HG03280 (cell line): ENCODE data around the gene UQCC2.

Experiments
- ATAC-seq: cut with Tn5 transposase; IDR thresholded peaks from one replicate; pipeline ENCODE4 v1.9.1; 2021; ENCODE audit warnings: mild to moderate bottlenecking, moderate library complexity; ENCODE audit not compliant: unreplicated experiment

UQCC2 gene

DNA sequence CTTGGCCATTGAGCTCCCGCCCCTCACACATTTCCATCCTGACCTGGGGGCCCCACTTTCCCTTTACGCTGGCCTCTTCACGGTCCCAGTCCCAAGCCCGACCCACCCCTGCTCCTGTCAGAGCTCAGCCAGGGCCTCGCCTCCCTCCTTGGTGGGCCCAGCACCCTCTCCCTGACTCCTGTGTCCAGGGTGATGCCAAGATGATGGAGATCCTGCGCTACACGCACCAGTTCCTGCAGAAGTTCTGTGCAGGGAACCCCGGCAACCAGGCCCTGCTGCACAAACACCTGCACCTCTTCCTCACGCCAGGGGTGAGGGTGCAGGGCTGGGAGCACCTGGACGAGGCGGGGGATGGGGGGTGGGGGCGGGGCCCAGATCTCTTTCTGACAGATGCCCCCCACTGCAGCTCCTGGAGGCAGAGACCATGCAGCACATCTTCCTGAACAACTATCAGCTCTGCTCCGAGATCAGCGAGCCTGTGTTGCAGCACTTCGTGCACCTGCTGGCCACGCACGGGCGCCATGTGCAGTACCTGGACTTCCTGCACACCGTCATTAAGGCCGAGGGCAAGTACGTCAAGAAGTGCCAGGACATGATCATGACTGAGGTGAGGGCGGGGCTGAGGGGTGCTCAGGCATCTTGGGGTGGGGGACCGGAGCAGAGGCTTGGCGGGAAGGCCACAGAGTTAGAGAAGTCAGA, 33.1 kb downstream of the UQCC2 start:
- ATAC-seq = no peak

DNA sequence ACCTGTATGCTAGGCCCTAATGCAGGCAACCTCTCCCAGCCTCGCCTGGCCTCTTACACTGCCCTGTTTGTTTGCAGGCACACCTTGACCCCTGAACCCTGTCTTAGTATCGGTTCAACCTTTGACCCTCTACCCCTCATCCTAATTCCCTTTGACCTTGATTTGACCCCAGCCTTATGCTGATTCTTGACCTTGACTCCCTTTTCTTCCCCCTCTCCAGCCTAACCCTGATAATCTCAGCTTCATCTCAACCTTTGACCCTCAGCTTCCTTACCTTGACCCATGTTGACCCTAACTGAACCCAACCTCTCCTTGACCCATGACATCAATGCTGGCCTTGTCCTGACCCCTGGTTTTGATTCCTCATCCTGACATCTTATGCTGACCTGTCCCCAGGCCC, 33.8 kb downstream of the UQCC2 start:
- no peak for ATAC-seq

DNA sequence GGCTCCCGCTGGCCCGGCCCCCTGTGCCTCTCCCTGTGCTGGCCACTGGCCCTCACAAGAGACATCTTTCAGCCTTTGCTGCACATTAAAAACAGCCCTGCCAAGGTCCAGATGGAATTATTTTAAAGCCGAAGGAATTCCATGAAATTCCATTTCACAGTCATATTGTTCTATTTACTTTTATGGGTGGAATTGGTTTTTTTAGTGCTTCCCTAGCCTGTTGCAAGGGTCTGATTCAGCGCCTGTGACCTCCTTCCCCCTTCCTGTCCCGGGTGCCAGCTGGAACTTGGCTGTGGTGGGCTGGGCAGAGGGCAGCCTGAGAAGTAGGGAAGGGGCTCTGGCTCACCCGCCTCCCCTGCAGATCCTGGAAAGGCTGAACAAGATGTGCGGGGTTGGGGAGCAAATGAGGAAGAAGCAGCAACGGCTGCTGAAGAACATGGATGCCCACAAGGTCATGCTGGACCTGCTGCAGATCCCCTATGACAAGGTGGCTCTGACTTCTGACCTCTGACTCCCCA, 34.3 kb downstream of the UQCC2 start:
- ATAC-seq = no peak

DNA sequence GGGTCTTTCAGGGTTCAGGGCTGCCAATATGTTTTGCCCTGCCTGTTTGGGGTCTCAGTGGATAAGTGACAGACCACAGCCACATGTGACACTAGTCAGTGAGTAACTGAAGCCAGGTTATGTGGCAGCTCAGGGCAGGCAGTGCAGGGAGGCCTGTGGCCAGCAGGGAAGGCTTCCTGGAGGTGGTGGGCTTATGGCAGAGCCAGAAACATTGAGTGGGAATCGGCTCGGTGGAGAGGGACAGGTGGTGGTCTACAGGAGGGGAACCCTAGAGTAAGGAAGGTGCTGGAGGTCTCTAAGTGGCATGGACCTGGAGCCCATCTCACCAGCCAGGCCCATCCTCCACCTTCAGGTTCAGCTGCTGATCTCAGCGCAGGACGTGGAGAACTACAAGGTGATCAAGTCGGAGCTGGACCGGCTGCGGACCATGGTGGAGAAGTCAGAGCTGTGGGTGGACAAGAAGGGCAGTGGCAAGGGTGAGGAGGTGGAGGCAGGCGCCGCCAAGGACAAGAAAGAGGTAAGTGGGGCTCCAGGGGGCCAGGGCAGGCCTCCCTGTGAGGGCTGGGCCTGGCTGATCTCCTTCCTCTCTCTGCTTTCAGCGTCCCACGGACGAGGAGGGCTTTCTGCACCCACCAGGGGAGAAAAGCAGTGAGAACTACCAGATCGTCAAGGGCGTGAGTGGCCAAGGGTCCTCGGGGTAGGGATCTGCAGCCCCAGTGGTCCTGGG, 34.9 kb downstream of the UQCC2 start:
- ATAC-seq = no peak

DNA sequence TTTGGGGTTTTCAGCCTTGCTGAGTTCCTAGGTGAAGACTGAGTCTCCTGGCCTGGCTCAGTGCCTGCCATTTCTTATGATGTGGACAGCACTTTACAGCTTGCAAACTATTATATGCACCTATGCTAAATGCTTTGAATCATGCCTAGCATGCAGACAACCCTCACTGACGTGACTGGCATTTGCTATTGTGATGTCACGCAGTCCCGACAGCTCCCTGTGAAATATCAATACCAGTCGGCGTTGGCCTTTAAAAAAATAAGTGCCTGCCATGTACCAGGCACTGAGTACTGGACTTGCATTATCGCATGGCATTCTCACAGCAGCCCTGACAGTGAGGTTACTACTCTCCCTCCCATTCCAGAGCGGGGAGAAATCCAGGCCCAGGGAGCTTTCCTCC, 35.5 kb downstream of the UQCC2 start:
- ATAC-seq = no peak

DNA sequence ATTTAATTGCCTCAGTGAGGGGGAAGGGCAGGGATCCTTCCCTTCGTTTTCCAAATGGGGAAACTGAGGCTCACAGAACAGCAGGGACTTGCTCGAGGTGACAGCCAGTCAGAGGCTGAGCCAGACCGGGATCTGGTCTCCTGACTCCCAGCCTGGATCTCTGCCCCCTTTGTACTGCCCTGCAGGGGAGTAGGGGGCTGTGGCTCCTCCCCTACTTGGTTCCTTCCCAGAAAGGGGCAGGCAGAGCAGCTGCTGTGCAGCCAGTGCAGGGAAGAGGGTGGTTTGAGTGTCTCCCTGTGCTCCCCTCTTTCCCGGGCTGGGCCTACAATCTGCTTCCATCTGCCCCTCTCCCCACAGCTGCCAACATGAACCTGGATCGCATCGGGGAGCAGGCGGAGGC, 37.6 kb downstream of the UQCC2 start:
- ATAC-seq = no peak

DNA sequence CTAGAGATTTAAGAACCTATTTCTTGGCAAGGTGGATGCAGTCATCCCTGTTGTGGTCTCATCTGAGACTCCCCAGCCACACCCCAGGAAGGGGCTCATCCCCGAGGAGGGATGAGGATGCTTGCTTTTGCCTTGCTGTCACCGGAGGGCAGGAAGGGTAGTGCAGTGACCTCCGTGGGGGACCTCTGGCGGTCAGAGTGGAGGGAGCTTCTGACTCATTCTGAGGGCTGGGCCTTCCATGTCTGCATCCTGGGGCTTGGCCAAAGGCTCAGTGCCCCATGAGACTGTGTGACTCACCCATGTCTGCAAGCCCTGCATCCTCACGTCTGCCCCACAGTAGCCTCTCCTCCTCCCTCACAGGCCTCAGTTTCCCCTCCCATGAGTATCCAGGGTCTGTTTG, 38.7 kb downstream of the UQCC2 start:
- no peak for ATAC-seq

DNA sequence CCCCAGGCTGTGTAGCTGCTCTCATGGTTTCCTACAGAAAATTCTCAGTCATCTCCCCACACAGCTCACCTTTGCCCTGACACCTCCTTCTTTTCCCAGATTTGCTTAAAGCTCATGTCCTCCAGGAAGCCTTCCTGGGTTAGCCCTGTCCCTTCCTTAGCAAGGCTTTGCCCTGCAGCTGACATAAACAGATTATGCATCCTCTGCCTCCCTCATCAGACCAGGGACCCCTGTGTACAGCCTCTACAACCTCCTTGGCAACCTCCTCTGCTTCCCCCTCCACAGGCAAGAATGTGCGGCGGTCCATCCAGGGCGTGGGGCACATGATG, 39.8 kb downstream of the UQCC2 start:
- ATAC-seq = no peak

DNA sequence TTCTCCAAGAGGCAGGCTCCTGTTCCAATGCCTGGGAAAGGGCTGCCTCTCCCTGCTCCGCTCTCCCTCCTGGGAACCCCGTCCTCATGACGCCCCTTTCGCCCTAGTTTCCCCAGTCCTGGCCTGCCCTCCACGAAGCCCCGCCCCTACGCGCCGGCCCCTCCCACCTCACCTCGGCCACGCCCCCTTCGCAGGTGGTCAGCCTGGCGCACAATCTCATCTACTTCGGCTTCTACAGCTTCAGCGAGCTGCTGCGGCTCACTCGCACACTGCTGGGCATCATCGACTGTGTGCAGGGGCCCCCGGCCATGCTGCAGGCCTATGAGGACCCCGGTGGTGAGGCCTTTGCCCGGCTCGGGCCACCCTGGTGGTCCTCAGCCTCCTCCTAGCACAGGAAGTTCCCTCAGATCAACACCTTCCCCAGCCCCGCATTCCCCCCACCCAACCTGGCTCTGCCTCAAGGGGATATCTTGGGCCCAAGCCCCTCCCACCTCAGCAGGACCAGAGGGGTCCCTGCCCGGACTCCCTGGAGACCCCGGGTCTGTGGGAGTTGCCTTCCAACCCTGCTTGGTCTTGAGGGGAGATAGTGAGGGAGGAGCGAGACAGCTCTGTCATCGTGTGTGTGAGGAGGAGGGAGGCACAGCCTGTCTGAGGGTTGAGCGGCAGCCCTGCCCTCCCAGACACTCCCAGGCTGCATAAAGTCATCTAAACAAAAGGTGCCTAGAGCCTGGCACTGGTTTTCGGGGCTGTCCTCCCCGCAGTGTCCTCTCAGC, 40.3 kb downstream of the UQCC2 start:
- ATAC-seq = no peak

DNA sequence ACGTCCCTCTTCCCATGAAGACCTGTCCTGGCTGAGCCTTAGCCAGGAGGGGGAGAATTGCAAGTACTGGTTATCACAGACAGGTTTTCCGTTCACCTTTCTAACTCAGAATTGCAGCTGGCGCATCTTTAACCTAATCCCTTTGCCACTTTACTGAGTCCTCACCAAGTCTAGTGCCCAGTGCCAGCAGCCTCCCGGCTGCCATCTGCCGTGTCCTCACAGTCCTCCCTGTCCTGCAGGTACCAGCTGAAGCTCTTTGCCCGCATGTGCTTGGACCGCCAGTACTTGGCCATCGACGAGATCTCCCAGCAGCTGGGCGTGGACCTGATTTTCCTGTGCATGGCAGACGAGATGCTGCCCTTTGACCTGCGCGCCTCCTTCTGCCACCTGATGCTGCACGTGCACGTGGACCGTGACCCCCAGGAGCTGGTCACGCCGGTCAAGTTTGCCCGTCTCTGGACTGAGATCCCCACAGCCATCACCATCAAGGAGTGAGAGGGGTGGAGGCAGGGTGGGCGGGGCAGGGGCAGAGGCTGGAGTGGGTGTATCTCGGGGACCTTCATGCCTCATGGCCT, 41.3 kb downstream of the UQCC2 start:
- no peak for ATAC-seq

DNA sequence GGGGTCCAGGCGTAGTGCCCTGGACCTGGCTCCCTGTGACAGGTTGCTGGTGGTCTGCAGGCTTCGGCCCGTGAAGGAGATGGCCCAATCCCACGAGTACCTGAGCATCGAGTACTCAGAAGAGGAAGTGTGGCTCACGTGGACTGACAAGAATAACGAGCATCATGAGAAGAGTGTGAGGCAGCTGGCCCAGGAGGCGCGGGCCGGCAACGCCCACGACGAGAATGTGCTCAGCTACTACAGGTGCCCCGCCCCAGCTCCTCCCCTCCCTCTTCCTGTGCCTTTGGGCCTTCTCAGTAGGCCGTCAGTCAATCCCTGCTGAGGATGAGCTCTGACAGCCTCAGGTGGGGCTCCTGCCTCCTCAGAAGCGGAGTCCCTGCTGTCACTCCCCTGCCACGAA, 42.6 kb downstream of the UQCC2 start:
- no peak for ATAC-seq

DNA sequence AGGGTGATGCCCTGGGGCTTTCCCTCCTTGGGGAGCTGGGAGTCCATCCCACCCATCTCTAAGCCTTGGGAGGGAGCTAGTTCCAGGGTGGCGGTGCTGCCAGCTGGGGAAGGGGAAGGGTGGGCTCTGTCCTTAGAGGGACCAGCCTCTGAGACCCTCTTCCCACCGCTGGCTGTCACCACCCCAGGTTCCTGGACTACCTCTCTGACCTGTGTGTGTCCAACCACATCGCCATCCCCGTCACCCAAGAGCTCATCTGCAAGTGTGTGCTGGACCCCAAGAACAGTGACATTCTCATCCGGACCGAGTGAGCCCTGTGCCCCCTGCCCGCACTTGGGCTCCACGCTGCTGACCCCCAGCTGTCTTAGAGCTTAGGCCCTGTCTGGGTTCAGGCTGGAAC, 43.2 kb downstream of the UQCC2 start:
- no peak for ATAC-seq

DNA sequence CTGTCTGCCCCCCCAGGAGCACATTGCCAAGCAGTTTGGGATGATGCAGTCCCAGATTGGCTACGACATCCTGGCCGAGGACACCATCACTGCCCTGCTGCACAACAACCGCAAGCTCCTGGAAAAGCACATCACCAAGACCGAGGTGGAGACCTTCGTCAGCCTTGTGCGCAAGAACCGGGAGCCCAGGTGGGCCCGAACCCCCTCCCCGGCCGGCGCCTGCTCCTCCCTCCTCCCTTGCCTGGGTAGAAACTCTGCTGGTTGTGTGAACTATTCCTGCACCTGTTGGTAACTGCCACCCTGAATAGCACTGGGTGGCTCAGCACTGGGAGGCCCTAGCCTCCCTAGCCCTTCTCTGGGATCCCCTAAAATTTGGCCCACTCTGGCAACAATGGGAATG, 43.7 kb downstream of the UQCC2 start:
- no peak for ATAC-seq

DNA sequence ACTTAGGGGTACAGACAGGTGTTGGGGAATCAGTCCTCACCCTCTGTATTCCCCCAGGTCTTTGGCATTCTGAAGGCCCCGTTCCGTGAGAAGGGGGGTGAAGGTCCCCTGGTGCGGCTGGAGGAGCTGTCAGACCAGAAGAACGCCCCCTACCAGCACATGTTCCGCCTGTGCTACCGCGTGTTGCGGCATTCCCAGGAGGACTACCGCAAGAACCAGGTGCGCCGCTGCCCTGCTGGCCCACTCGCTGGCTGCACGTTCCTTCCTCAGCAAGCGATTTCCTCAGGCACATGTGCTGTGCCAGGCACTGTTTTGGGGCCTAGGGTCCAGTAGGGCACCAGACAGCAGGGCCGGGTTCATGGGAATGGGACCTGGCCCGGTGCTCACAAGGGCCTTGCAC, 44.4 kb downstream of the UQCC2 start:
- no peak for ATAC-seq

DNA sequence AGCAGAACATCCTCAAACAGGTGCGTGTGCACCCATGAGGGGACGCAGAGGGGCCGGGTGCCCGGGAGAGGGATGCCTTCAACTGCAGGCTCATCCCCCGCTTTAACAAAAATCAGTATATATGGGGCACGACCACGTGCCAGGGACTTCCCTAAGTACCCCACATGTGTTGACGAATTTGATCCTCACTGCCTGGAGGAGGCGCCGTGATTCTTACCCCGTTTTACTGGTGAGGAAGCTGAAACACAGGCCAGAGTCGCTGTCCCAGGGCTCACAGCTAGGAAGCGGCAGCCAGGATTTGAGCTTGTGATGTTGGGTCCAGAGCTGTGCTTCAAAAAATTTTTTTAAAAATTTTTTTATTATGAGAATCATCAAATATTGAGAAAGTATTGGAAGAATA, 45.5 kb downstream of the UQCC2 start:
- ATAC-seq = no peak

DNA sequence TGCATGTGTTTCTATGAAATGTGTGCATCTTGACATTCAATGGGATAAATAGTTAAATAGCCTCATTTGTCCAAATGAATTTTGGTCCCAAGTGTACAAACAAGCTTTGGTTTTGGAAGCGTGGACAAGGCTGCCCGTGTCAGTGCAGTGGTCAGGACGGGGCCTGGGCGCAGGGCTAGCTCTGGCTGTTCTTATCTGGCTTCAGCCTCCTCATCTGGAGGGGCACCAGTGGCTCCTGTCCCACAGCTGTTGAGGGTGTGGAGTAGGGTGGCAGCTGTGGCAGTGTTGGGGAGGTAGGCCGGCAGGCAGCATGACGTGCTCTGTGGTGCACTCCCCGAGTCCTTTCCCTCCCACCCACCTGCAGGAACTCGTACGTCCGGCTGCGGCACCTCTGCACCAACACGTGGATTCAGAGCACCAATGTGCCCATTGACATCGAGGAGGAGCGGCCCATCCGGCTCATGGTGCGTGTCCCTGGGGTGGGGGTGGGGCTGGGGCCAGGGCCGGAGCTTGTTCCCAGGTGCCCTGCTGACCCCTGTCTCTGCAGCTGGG, 46.9 kb downstream of the UQCC2 start:
- no peak for ATAC-seq

DNA sequence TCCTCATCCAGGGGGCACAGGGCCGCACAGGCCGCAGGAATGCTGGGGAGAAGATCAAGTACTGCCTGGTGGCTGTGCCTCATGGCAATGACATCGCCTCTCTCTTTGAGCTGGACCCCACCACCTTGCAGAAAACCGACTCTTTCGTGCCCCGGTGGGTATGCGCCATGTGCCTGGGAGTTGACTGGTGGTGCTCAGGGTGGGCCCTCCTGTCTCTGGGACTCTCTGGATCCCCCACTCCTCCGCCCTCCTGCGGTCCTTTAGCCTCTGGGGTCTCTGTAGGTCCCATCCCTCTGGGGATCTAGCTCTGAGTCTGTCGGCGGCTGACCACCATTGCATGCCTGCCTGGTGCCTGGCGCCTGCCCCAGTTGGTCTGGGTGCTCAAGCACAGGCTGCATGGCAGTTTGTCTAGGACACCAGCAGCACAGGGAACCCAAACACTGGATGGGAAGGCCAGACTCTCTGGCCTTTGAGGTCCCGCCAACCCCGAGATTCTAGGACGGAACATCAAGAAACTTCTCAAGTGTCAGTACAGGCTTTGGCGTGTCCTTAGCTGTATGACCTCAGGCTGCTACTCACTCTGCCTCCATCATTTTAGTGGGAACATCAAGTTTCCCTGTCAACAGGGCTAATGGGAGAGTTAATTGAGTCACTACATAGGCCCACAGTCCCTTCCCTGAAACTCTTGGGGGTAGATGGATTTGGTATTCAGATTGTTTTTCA, 47.6 kb downstream of the UQCC2 start:
- ATAC-seq = no peak

DNA sequence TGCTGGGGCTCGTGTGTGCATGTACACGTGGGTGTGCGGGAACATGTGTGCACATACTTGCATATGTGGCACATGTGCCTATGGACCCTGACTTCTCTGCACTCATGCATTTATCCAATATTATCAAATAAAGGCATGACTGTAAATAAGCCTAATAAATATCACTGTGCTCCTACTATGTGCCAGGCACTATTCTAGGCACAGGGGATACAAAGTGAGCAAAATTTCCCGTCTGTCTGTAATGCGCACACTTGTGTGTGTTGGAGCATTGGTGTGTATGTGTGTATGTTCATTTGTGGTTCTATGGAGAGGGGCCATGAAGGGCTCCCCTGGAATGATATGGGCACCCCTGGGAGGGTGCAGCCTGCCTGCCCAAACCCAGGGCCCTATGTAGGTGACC, 48.5 kb downstream of the UQCC2 start:
- ATAC-seq = no peak

DNA sequence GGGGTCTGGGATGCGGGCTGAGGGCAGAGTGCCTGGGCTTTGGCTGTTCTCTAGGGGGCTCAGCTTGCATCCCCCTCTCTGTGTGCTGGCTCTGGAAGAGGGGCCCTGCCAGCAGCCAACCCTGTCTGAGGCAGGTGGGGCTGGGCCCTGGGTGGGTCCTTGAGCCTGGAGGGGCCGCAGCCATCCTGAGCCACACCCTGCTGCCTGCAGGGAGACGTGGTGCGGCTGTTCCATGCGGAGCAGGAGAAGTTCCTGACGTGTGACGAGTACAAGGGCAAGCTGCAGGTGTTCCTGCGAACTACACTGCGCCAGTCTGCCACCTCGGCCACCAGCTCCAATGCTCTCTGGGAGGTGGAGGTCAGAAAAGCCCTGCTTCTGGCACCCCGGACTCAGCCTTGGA, 49.2 kb downstream of the UQCC2 start:
- ATAC-seq = no peak

DNA sequence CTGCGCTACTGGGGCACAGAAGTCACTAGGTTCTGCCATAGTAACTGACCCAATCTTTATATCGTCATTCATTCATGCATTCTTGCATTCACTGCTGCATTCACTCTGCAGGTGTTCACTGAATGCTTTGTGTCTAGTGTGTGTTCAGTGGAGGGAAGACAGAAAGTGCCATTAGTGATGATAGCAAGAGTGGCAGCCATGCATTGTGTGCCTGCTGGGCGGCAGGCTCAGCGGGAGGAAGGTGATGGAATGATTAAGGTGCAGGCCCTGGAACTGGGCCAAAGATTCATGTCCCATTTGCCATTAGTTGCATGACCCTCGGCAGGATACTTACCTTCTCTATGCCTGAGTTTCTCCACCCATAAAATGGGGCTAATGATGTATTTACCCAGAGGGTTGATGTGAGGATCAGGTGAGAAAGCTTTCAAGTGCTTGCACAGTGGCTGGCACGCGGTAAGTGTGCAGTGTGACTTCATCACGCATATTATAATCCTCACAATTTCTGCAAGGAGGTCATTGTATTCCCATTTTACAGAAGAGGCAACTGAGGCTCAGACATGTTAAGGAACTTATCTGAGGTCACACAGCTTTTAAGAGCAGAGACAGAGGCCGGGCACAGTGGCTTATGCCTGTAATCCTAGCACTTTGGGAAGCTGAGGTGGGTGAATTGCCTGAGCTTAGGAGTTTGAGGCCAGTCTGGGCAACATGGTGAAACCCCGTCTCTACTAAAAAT, 50.2 kb downstream of the UQCC2 start:
- no peak for ATAC-seq
